ENCODE data around the gene FAU.

GRCh38 chr11:65095427-65095826 is 26.5 kb downstream of the FAU start:
- TF ChIP-seq EZH2 (IDR thresholded peaks at IDR 0.05; ENCODE audit: borderline replicate concordance, control insufficient read depth, low read depth, low read length): no peak
- no peak for TF ChIP-seq HDGF (IDR thresholded peaks at IDR 0.05)
- TF ChIP-seq, protein P1, sequence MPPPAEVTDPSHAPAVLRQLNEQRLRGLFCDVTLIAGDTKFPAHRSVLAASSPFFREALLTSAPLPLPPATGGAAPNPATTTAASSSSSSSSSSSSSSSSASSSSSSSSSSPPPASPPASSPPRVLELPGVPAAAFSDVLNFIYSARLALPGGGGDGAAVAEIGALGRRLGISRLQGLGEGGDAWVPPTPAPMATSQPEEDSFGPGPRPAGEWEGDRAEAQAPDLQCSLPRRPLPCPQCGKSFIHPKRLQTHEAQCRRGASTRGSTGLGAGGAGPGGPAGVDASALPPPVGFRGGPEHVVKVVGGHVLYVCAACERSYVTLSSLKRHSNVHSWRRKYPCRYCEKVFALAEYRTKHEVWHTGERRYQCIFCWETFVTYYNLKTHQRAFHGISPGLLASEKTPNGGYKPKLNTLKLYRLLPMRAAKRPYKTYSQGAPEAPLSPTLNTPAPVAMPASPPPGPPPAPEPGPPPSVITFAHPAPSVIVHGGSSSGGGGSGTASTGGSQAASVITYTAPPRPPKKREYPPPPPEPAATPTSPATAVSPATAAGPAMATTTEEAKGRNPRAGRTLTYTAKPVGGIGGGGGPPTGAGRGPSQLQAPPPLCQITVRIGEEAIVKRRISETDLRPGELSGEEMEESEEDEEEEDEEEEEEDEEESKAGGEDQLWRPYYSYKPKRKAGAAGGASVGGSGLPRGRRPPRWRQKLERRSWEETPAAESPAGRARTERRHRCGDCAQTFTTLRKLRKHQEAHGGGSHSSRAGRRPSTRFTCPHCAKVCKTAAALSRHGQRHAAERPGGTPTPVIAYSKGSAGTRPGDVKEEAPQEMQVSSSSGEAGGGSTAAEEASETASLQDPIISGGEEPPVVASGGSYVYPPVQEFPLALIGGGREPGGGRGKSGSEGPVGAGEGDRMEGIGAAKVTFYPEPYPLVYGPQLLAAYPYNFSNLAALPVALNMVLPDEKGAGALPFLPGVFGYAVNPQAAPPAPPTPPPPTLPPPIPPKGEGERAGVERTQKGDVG (CRISPR knock-in tag; IDR thresholded peaks at IDR 0.05): no peak
- TF ChIP-seq, protein P2, sequence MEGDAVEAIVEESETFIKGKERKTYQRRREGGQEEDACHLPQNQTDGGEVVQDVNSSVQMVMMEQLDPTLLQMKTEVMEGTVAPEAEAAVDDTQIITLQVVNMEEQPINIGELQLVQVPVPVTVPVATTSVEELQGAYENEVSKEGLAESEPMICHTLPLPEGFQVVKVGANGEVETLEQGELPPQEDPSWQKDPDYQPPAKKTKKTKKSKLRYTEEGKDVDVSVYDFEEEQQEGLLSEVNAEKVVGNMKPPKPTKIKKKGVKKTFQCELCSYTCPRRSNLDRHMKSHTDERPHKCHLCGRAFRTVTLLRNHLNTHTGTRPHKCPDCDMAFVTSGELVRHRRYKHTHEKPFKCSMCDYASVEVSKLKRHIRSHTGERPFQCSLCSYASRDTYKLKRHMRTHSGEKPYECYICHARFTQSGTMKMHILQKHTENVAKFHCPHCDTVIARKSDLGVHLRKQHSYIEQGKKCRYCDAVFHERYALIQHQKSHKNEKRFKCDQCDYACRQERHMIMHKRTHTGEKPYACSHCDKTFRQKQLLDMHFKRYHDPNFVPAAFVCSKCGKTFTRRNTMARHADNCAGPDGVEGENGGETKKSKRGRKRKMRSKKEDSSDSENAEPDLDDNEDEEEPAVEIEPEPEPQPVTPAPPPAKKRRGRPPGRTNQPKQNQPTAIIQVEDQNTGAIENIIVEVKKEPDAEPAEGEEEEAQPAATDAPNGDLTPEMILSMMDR (IDR thresholded peaks at IDR 0.05 in 2 of 3, conservative IDR thresholded peaks at IDR 0.05 in 1 of 3; ENCODE audit: control insufficient read depth in 2 of 3, extremely low read depth in 1 of 3, insufficient read depth in 1 of 3, low read depth in 3 of 3, low read length in 3 of 3): no peak
- no peak for TF ChIP-seq TARDBP (IDR thresholded peaks at IDR 0.05; ENCODE audit: borderline replicate concordance)

Measured in GM12878 (cell line).